Activated CD4-positive, alpha-beta T cell treated with anti-CD3 and anti-CD28 coated beads, Interleukin-2, amount 50 U/mL, for 48 hours (primary cell): ENCODE measurements around the gene KIF18B.

Experiments
- DNase-seq, 2 experiments: peaks; one replicate each; pipeline ENCODE4 v3.0.0-alpha.2; 2020

Gene KIF18B

GRCh38 chr17:44933824-44934744 is 13.5 kb downstream of the KIF18B start:
- no peak for DNase-seq

- DNase-seq: no peak
Measured at GRCh38 chr17:44932787-44933097, 14.8 kb downstream of the KIF18B start.

- DNase-seq: no peak
Measured at GRCh38 chr17:44932096-44932786, 15.3 kb downstream of the KIF18B start.

GRCh38 chr17:44931376-44931775 is 16.2 kb downstream of the KIF18B start:
- no peak for DNase-seq

GRCh38 chr17:44930667-44931066 is 16.9 kb downstream of the KIF18B start:
- DNase-seq: no peak

GRCh38 chr17:44928950-44929720 is 18.4 kb downstream of the KIF18B start:
- no peak for DNase-seq

- DNase-seq: no peak
Measured at GRCh38 chr17:44928136-44928535, 19.4 kb downstream of the KIF18B start.

- no peak for DNase-seq
Measured at GRCh38 chr17:44927696-44928095, 19.9 kb downstream of the KIF18B start.

- no peak for DNase-seq
Measured at GRCh38 chr17:44926821-44927525, 20.6 kb downstream of the KIF18B start.

- no peak for DNase-seq
Measured at GRCh38 chr17:44925731-44926697, 21.6 kb downstream of the KIF18B start.

GRCh38 chr17:44924107-44924544 is 23.4 kb downstream of the KIF18B start:
- no peak for DNase-seq

GRCh38 chr17:44922746-44923470 is 24.7 kb downstream of the KIF18B start:
- DNase-seq: no peak

- no peak for DNase-seq
Measured at GRCh38 chr17:44922136-44922535, 25.4 kb downstream of the KIF18B start.

GRCh38 chr17:44921122-44921882 is 26.3 kb downstream of the KIF18B start:
- no peak for DNase-seq

GRCh38 chr17:44920565-44920940 is 27.0 kb downstream of the KIF18B start:
- DNase-seq: no peak

- peak; percentile 67 to 74 for DNase-seq
Measured at GRCh38 chr17:44919885-44920564, 27.5 kb downstream of the KIF18B start.

- no peak for DNase-seq
Measured at GRCh38 chr17:44919411-44919810, 28.2 kb downstream of the KIF18B start.

- DNase-seq: no peak
Measured at GRCh38 chr17:44918006-44918405, 29.6 kb downstream of the KIF18B start.

GRCh38 chr17:44917456-44917855 is 30.1 kb downstream of the KIF18B start:
- DNase-seq: no peak
